SK-N-MC (cell line): Measurements from ENCODE around the gene TMED7.

ENCODE experiments used
- FOXP2 ChIP-seq: optimal IDR thresholded peaks from 2 replicates; pipeline ENCODE3; 2011; ENCODE audit warnings: mild to moderate bottlenecking, moderate library complexity; ENCODE audit not compliant: insufficient read depth; ENCODE audit errors: extremely low read length, control extremely low read depth
- POLR2AphosphoS5 ChIP-seq: IDR thresholded peaks from 2 replicates; pipeline ENCODE4 v1.6.1; 2012; ENCODE audit warnings: mild to moderate bottlenecking, low read depth, low read length, borderline replicate concordance

DNA sequence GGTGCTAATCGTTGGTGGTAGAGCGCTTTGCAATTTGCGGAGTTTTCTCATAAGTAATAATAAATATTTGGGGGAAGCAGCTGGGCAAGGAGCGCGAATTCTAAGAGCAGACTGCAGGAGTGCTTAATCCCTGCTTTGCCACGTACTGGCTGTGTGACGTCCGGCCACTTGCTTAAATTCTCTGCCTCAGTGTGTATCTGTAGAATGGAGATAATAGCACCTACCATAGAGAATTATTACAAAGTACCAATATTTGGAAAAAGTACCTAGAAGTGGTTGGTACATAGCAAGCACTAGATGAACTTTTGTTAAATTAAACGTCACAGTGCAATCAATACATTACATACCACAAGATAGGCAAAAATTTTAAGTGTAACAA is 598 bp upstream of the TMED7 start:
- TF ChIP-seq FOXP2 = no peak
- no peak for TF ChIP-seq POLR2AphosphoS5
